Left hindlimb (tissue), 1 donor: ENCODE measurements around the gene FAM170B.

Experiments
- DNase-seq: peaks from one replicate; pipeline ENCODE4 v3.0.0-alpha.2; 2018

FAM170B gene

GRCh38 chr10:49119746-49120145, 14.1 kb downstream of the FAM170B start:
- DNase-seq, result no peak

GRCh38 chr10:49118430-49119074, 15.3 kb downstream of the FAM170B start:
- no peak for DNase-seq

- no peak for DNase-seq
Observed at GRCh38 chr10:49117376-49118070, 16.3 kb downstream of the FAM170B start.

GRCh38 chr10:49116509-49117375, 17.1 kb downstream of the FAM170B start:
- DNase-seq, result no peak

- no peak for DNase-seq
Observed at GRCh38 chr10:49115796-49116508, 17.9 kb downstream of the FAM170B start.

GRCh38 chr10:49115015-49115795, 18.6 kb downstream of the FAM170B start, which contains the start of gene VSTM4:
Gene VSTM4, minus strand, starts transcription at chr10:49115522. Its CDS starts 37 bp downstream, at chr10:49115485.
- DNase-seq, result peak; percentile 76

- no peak for DNase-seq
Observed at GRCh38 chr10:49114718-49115014, 19.2 kb downstream of the FAM170B start.

GRCh38 chr10:49113741-49114141, 20.1 kb downstream of the FAM170B start:
- DNase-seq, result no peak

GRCh38 chr10:49112851-49113250, 21.0 kb downstream of the FAM170B start:
- no peak for DNase-seq

- DNase-seq, result no peak
Observed at GRCh38 chr10:49112098-49112497, 21.7 kb downstream of the FAM170B start.

GRCh38 chr10:49111320-49111698, 22.5 kb downstream of the FAM170B start:
- DNase-seq, result no peak

- no peak for DNase-seq
Observed at GRCh38 chr10:49110684-49111319, 23.0 kb downstream of the FAM170B start.

GRCh38 chr10:49109669-49110340, 24.0 kb downstream of the FAM170B start:
- peak; percentile 92 for DNase-seq

- DNase-seq, result no peak
Observed at GRCh38 chr10:49108656-49109055, 25.2 kb downstream of the FAM170B start.

GRCh38 chr10:49107887-49108267, 25.9 kb downstream of the FAM170B start:
- no peak for DNase-seq

GRCh38 chr10:49107111-49107886, 26.5 kb downstream of the FAM170B start:
- DNase-seq, result no peak

GRCh38 chr10:49106451-49106850, 27.4 kb downstream of the FAM170B start:
- no peak for DNase-seq

- no peak for DNase-seq
Observed at GRCh38 chr10:49105076-49105475, 28.7 kb downstream of the FAM170B start.

- DNase-seq, result no peak
Observed at GRCh38 chr10:49104323-49104722, 29.5 kb downstream of the FAM170B start.

- no peak for DNase-seq
Observed at GRCh38 chr10:49103761-49104160, 30.1 kb downstream of the FAM170B start.
